ENCODE data around the gene CLSTN1. TPM values are rescaled to one million over a fixed set of nuclear protein-coding genes. Genes with fewer than 3 reads are reported as not detected.

CLSTN1 gene
- total and polyA plus RNA-seq, 2 of the 13 experiments (the other 11 are each of a cell fraction or from before 2014, with no cell fraction given): 19.7 to 29.8 TPM

GRCh38 chr1:9717193-9718005, 106.4 kb downstream of the CLSTN1 start (continued):
- TF ChIP-seq HDAC1 (CRISPR knock-in tag; IDR thresholded peaks at IDR 0.05): peak; percentile 96
- no peak; the same call in 1 of the 2 replicates for TF ChIP-seq MYNN (CRISPR knock-in tag; IDR thresholded peaks at IDR 0.05; ENCODE audit: low read depth)
- no peak for TF ChIP-seq GABPA (IDR thresholded peaks at IDR 0.05; ENCODE audit: low read depth, low read length)
- TF ChIP-seq GABPA (CRISPR knock-in tag; IDR thresholded peaks at IDR 0.05; ENCODE audit: low read depth): peak; percentile 89
- peak; percentile 80 for TF ChIP-seq REPIN1 (CRISPR knock-in tag; IDR thresholded peaks at IDR 0.05; ENCODE audit: borderline replicate concordance, low read depth)
- peak; percentile 84; the same call in 1 of the 2 replicates for TF ChIP-seq ARNTL (CRISPR knock-in tag; IDR thresholded peaks at IDR 0.05)
- TF ChIP-seq ZNF614 (CRISPR knock-in tag; IDR thresholded peaks at IDR 0.05; ENCODE audit: borderline replicate concordance): peak; percentile 49; the same call in 1 of the 2 replicates
- peak; percentile 83; the same call in 1 of the 2 replicates for TF ChIP-seq PITX1 (CRISPR knock-in tag; IDR thresholded peaks at IDR 0.05)
- 0 out of 2 replicates have a peak, but pooled peaks have one; percentile 39 for TF ChIP-seq JUN (CRISPR knock-in tag; IDR thresholded peaks at IDR 0.05)
- peak; percentile 96; the same call in 1 of the 2 replicates for TF ChIP-seq ATF5 (CRISPR knock-in tag; IDR thresholded peaks at IDR 0.05; ENCODE audit: low read depth)
- TF ChIP-seq LBX2 (CRISPR knock-in tag; IDR thresholded peaks at IDR 0.05; ENCODE audit: borderline replicate concordance): no peak
- no peak for TF ChIP-seq THYN1 (CRISPR knock-in tag; IDR thresholded peaks at IDR 0.05; ENCODE audit: borderline replicate concordance, low read depth)
- no peak for TF ChIP-seq ZNF354B (CRISPR knock-in tag; IDR thresholded peaks at IDR 0.05)
- no peak for TF ChIP-seq ZNF513 (CRISPR knock-in tag; conservative IDR thresholded peaks at IDR 0.05)
- no peak for TF ChIP-seq SMARCC2 (IDR thresholded peaks at IDR 0.05)
- no peak for TF ChIP-seq NR2F2 (IDR thresholded peaks at IDR 0.05; ENCODE audit: borderline replicate concordance, low read depth)
- no peak for TF ChIP-seq ATRX (CRISPR knock-in tag; IDR thresholded peaks at IDR 0.05; ENCODE audit: borderline replicate concordance)
- TF ChIP-seq AHR (CRISPR knock-in tag; IDR thresholded peaks at IDR 0.05): no peak
- no peak for TF ChIP-seq HDAC6 (IDR thresholded peaks at IDR 0.05; ENCODE audit: low read depth, low read length)
- TF ChIP-seq ZNF329 (CRISPR knock-in tag; IDR thresholded peaks at IDR 0.05; ENCODE audit: low read depth): no peak
- 0 out of 2 replicates have a peak, but pooled peaks have one; percentile 5 for TF ChIP-seq RARA (CRISPR knock-in tag; IDR thresholded peaks at IDR 0.05)
- TF ChIP-seq HNRNPH1 (optimal IDR thresholded peaks at IDR 0.05; ENCODE audit: low read depth, low read length): peak; percentile 61
- TF ChIP-seq SRSF9 (IDR thresholded peaks at IDR 0.05; ENCODE audit: borderline replicate concordance, insufficient read depth, low read depth, low read length, poor library complexity, severe bottlenecking): no peak
- no peak for TF ChIP-seq FOXM1 (CRISPR knock-in tag; IDR thresholded peaks at IDR 0.05)
- TF ChIP-seq KDM6A (CRISPR knock-in tag; IDR thresholded peaks at IDR 0.05; ENCODE audit: low read depth): peak; percentile 69
- TF ChIP-seq MAFG (CRISPR knock-in tag; IDR thresholded peaks at IDR 0.05): no peak
- TF ChIP-seq ZNF709 (CRISPR knock-in tag; IDR thresholded peaks at IDR 0.05): peak; percentile 81
- TF ChIP-seq HHEX (CRISPR knock-in tag; IDR thresholded peaks at IDR 0.05): no peak
- TF ChIP-seq HNRNPL (IDR thresholded peaks at IDR 0.05; ENCODE audit: low read depth, low read length): 0 out of 2 replicates have a peak, but pooled peaks have one; percentile 38

All from HepG2 (cell line).